Mesenchymal stem cell (in vitro differentiated cells and primary cell): ENCODE results near the gene CYTH1.
A peak's percentile ranks its signal among the peaks of the same experiment; 100 is the strongest.
"Not testable (repeated sequence)": the region's sequence is repeated elsewhere in the genome, so short reads cannot be mapped to it uniquely, and the experiment has no call there.

Source experiments
- DNase-seq: peaks from one replicate; pipeline ENCODE4 v3.0.0-alpha.2; 2013
- H2AFZ ChIP-seq: one replicate; pipeline ENCODE4 v1.6.1; 2013; ENCODE audit warnings: low read depth, mild to moderate bottlenecking, control low read depth, inconsistent platforms, low read length, moderate library complexity
- H2AK5ac ChIP-seq: 2 replicates; pipeline ENCODE4 v1.6.1; 2013; ENCODE audit warnings: low read length, moderate library complexity, mild to moderate bottlenecking, inconsistent platforms; ENCODE audit not compliant: severe bottlenecking
- H2BK120ac ChIP-seq: one replicate; pipeline ENCODE4 v1.6.1; 2013; ENCODE audit warnings: low read depth, mild to moderate bottlenecking, inconsistent platforms, low read length, moderate library complexity
- H2BK12ac ChIP-seq, 2 experiments: one replicate each; pipeline ENCODE4 v1.6.1; 2013; ENCODE audit warnings: inconsistent platforms in 2 of 2, low read length in 2 of 2, mild to moderate bottlenecking in 2 of 2, moderate library complexity in 2 of 2, control low read depth in 1 of 2
- H2BK15ac ChIP-seq: one replicate; pipeline ENCODE4 v1.6.1; 2013; ENCODE audit warnings: mild to moderate bottlenecking, low read depth, inconsistent platforms; ENCODE audit not compliant: poor library complexity, severe bottlenecking
- H2BK5ac ChIP-seq: 2 replicates; pipeline ENCODE4 v1.6.1; 2013; ENCODE audit warnings: low read depth, mild to moderate bottlenecking, low read length, control low read depth, inconsistent platforms; ENCODE audit not compliant: poor library complexity, severe bottlenecking
- H3K14ac ChIP-seq, 2 experiments: one replicate each; pipeline ENCODE4 v1.6.1; 2013; ENCODE audit warnings: inconsistent platforms in 2 of 2, low read length in 2 of 2, control low read depth in 1 of 2, mild to moderate bottlenecking in 1 of 2, moderate library complexity in 1 of 2
- H3K18ac ChIP-seq, 2 experiments: one replicate each; pipeline ENCODE4 v1.6.1; 2013; ENCODE audit warnings: inconsistent platforms in 2 of 2, low read length in 2 of 2, control low read depth in 1 of 2, low read depth in 1 of 2, mild to moderate bottlenecking in 1 of 2
- H3K23ac ChIP-seq, 2 experiments: one replicate each; pipeline ENCODE4 v1.6.1; 2013; ENCODE audit warnings: inconsistent platforms in 2 of 2, low read length in 2 of 2, mild to moderate bottlenecking in 2 of 2, moderate library complexity in 2 of 2, control low read depth in 1 of 2
- H3K27ac ChIP-seq: 2 replicates; pipeline ENCODE4 v1.5.1; 2013; ENCODE audit warnings: mild to moderate bottlenecking, moderate library complexity, low read length, control low read depth, inconsistent platforms; ENCODE audit not compliant: poor library complexity, severe bottlenecking
- H3K27me3 ChIP-seq, 2 experiments: 2 replicates each; pipeline versions ENCODE4 v1.6.1 to v1.7.0; 2013; ENCODE audit warnings: low read length in 2 of 2, mild to moderate bottlenecking in 2 of 2, moderate library complexity in 2 of 2, control low read depth in 1 of 2, inconsistent platforms in 1 of 2; ENCODE audit not compliant: control insufficient read depth in 1 of 2, insufficient read depth in 1 of 2
- H3K36me3 ChIP-seq, 2 experiments: 2 replicates each; pipeline versions ENCODE4 v1.6.1 to v1.7.0; 2013; ENCODE audit warnings: low read length in 2 of 2, control low read depth in 1 of 2, inconsistent platforms in 1 of 2, low read depth in 1 of 2, mild to moderate bottlenecking in 1 of 2; ENCODE audit not compliant: insufficient read depth in 2 of 2, control insufficient read depth in 1 of 2
- H3K4ac ChIP-seq, 2 experiments: one replicate each; pipeline ENCODE4 v1.6.1; 2013; ENCODE audit warnings: inconsistent platforms in 2 of 2, low read length in 2 of 2, mild to moderate bottlenecking in 2 of 2, moderate library complexity in 2 of 2, control low read depth in 1 of 2, low read depth in 1 of 2
- H3K4me1 ChIP-seq: 2 replicates; pipeline ENCODE4 v1.6.1; 2013; ENCODE audit warnings: low read depth, low read length, control low read depth; ENCODE audit not compliant: control insufficient read depth, insufficient read depth
- H3K4me2 ChIP-seq: 2 replicates; pipeline ENCODE4 v1.6.1; 2013; ENCODE audit warnings: low read length, mild to moderate bottlenecking, inconsistent platforms; ENCODE audit not compliant: poor library complexity, severe bottlenecking
- H3K4me3 ChIP-seq, 2 experiments: 2 replicates each; pipeline versions ENCODE4 v1.5.1 to v1.7.0; 2013; ENCODE audit warnings: low read length in 2 of 2, mild to moderate bottlenecking in 2 of 2, control low read depth in 1 of 2, low read depth in 1 of 2; ENCODE audit not compliant: insufficient read depth in 1 of 2
- H3K79me1 ChIP-seq: replicated peaks from 2 replicates; pipeline ENCODE4 v1.6.1; 2013; ENCODE audit warnings: mild to moderate bottlenecking, control low read depth, low read length, inconsistent platforms; ENCODE audit not compliant: poor library complexity, severe bottlenecking
- H3K9ac ChIP-seq: 2 replicates; pipeline ENCODE4 v1.7.0; 2013; ENCODE audit warnings: mild to moderate bottlenecking, low read length, moderate library complexity
- H3K9me3 ChIP-seq: 2 replicates; pipeline ENCODE4 v1.7.0; 2013; ENCODE audit warnings: mild to moderate bottlenecking, low read length; ENCODE audit not compliant: control insufficient read depth
- H4K8ac ChIP-seq: one replicate; pipeline ENCODE4 v1.6.1; 2013; ENCODE audit warnings: inconsistent platforms, mild to moderate bottlenecking, low read length, moderate library complexity
- H4K91ac ChIP-seq: one replicate; pipeline ENCODE4 v1.6.1; 2013; ENCODE audit warnings: mild to moderate bottlenecking, low read length, inconsistent platforms
- WGBS: methylation state at CpG from one replicate; pipeline ENCODE4 v1.1.7; 2013; ENCODE audit warnings: mixed read lengths; 5-methylcytosine and 5-hydroxymethylcytosine counted together

CYTH1 gene

DNA sequence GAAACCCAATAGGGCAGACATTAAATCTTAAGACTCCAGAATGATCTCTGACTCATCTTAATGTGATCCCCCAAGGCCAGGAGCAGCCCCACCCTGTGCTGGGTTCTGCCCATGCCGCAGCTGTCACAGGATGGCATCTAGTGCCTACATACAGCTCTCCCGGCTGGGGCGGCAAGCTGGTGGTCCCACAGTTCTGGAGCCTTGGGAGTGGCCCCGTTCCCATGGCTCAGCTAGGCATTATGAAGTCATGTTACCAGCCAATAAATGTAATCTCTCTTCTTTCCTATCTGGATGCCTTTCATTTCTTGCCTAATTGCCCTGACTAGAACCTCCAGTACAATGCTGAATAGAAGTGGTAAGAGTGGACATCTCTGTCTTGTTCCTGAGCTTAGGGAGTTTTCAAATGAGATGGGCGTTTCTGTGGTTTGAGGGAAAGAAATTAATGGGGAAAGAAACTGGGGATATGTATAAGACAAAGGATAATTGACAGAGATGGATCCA, 109.2 kb downstream of the CYTH1 start:
- H3K4me2 ChIP-seq, result no peak overlapping the region
- H2BK15ac ChIP-seq, result no peak overlapping the region
- no peak overlapping the region for H3K4ac ChIP-seq
- peak overlapping the region in 1 of 2 experiments; percentile 43 for H2BK12ac ChIP-seq
- H4K91ac ChIP-seq, result no peak overlapping the region
- no peak overlapping the region for H2BK5ac ChIP-seq
- H3K27ac ChIP-seq, result no peak overlapping the region
- DNase-seq, result peak; percentile 13
- no peak overlapping the region for H3K23ac ChIP-seq
- no peak overlapping the region for H3K4me3 ChIP-seq
- H3K4me1 ChIP-seq, result peaks cover 19% of the 10 kb centered on the region
- peak overlapping the region in 1 of 2 experiments; percentile 70 for H3K14ac ChIP-seq
- peak overlapping the region; percentile 54 for H2AK5ac ChIP-seq
- H2AFZ ChIP-seq, result no peak overlapping the region
- no peak overlapping the region for H2BK120ac ChIP-seq
- no peaks in the 10 kb centered on the region for H3K27me3 ChIP-seq
- H3K9ac ChIP-seq, result no peak overlapping the region
- no peaks in the 10 kb centered on the region for H3K9me3 ChIP-seq
- H4K8ac ChIP-seq, result no peak overlapping the region
- no peak overlapping the region for H3K18ac ChIP-seq
- H3K79me1 ChIP-seq, result peaks cover 32% of the 10 kb centered on the region
- 96% methylated on average over 5 of the region's 5 CpGs for WGBS
- peaks cover 50 to 53% of the 10 kb centered on the region in 2 experiments for H3K36me3 ChIP-seq

DNA sequence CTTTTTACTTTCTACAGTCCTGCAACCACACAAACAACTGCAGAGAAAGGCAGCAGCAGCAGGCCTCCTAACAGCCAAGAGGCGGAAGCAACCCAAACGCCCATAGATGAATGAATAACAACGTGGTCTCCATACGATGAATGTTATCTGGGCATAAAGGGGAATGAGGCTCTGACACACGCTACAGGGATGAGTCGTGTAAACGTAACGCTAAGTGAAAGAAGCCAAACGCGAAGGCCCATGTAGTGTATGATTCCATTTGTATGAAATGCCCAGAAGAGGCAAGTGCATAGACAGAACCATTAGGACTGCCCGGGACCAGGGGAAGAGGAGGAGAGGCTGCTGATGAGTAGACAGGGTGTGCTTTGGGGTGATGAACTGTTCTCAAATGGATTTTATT, 110.1 kb downstream of the CYTH1 start:
- Histone ChIP-seq H3K4me3 (no peak overlapping the region), H3K27me3 (no peaks in the 10 kb centered on the region), H3K4me1 (peaks cover 10% of the 10 kb centered on the region), H3K14ac (no peak overlapping the region), H3K9ac (no peak overlapping the region), H3K18ac (no peak overlapping the region), H2BK15ac (no peak overlapping the region), H3K4me2 (no peak overlapping the region), H4K8ac (no peak overlapping the region), H3K79me1 (peaks cover 24% of the 10 kb centered on the region), H2AFZ (no peak overlapping the region), H3K9me3 (no peaks in the 10 kb centered on the region), H4K91ac (no peak overlapping the region), H3K4ac (no peak overlapping the region), H3K23ac (no peak overlapping the region), H2BK5ac (no peak overlapping the region), H3K36me3 (peaks cover 41 to 47% of the 10 kb centered on the region in 2 experiments), H3K27ac (no peak overlapping the region), H2BK12ac (no peak overlapping the region), H2AK5ac (no peak overlapping the region), H2BK120ac (no peak overlapping the region)
- WGBS, result 56% methylated on average over 11 of the region's 11 CpGs
- peak; percentile 67 for DNase-seq

DNA sequence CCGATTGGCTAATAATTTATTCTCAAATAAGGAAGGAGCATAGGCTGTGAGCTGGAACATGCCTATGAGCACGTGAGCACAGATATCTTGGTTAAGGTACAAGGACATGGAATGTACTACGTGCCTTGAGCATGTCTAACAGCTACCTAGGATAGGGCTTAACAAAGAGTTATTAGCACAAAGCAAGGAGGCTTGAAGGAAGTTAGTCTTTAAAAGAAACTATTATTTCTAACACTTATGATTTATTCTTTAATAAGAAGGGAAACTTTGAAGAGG, 110.4 kb downstream of the CYTH1 start:
- peaks cover 20% of the 10 kb centered on the region for H3K79me1 ChIP-seq
- not testable (repeated sequence) for H2BK120ac ChIP-seq, H2BK15ac ChIP-seq, H3K23ac ChIP-seq, H3K18ac ChIP-seq, H2BK5ac ChIP-seq, H3K27ac ChIP-seq, H3K14ac ChIP-seq, H3K27me3 ChIP-seq, H4K91ac ChIP-seq, H3K4ac ChIP-seq, DNase-seq, H2AK5ac ChIP-seq, H4K8ac ChIP-seq, H3K9me3 ChIP-seq, H2BK12ac ChIP-seq, H3K4me2 ChIP-seq, H3K4me3 ChIP-seq, H2AFZ ChIP-seq, H3K9ac ChIP-seq
- peaks cover 10% of the 10 kb centered on the region for H3K4me1 ChIP-seq
- H3K36me3 ChIP-seq, result peaks cover 38 to 43% of the 10 kb centered on the region in 2 experiments
- WGBS, result 100% methylated on average over 2 of the region's 3 CpGs

DNA sequence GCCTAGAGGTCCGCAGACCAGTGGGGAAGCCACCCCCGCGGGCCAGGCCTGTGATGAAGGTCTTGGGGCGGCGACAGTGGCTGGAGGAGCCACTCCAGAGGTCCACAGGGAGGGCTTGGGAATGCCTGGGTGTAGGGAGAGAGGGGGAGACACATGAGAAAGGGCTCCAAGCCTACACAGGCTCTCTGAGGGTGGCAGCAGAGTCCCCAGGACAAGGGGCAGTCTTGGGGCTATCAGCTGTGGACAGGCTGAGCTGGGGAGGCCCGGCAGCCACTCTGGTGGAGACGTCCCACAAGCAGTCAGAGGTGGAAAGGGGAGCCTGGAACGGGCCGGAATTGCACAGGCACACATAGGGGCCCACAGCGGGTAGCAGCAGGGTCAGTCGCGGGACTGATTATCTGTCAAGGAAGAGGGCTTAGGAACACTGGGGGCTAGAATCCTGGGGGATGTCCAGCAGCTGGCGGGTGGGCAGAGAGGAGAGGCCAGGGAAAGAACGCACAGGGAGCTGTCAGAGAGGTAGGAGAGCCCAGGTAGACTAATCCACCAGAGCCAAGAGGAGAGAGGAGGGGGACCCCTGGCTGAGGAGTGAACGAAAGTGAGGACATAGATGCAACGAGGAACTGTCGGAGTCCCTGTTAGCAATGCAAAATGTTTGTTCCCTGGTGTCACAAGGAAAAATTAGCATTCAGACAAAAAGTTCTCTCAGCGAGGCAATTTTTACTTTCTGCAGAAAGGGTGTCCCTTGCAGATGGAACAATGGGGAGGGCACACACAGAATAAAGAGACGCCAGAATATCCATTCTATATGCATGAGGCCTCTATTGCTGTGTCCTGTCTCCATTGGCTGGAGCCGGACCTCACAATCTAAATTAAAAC, 111.0 kb downstream of the CYTH1 start:
- H2AK5ac ChIP-seq, result no peak overlapping the region
- no peak overlapping the region for H3K9ac ChIP-seq
- no peak overlapping the region for H2BK5ac ChIP-seq
- no peak overlapping the region for H3K14ac ChIP-seq
- no peak overlapping the region for H4K91ac ChIP-seq
- no peak overlapping the region for H3K4ac ChIP-seq
- H3K79me1 ChIP-seq, result peaks cover 16% of the 10 kb centered on the region
- peaks cover 8% of the 10 kb centered on the region for H3K4me1 ChIP-seq
- peaks cover 32 to 37% of the 10 kb centered on the region in 2 experiments for H3K36me3 ChIP-seq
- H2BK120ac ChIP-seq, result no peak overlapping the region
- H4K8ac ChIP-seq, result no peak overlapping the region
- H2BK12ac ChIP-seq, result no peak overlapping the region
- no peak overlapping the region for H3K4me2 ChIP-seq
- H3K18ac ChIP-seq, result no peak overlapping the region
- no peak overlapping the region for H2AFZ ChIP-seq
- H3K4me3 ChIP-seq, result no peak overlapping the region
- WGBS, result 94% methylated on average over 20 of the region's 20 CpGs
- H3K27me3 ChIP-seq, result no peaks in the 10 kb centered on the region
- no peaks in the 10 kb centered on the region for H3K9me3 ChIP-seq
- no peak for DNase-seq
- no peak overlapping the region for H3K27ac ChIP-seq
- no peak overlapping the region for H3K23ac ChIP-seq
- no peak overlapping the region for H2BK15ac ChIP-seq
